Gastrocnemius medialis (tissue), 4 donors: Measurements from ENCODE around the gene KIAA0040. TPM values are rescaled to one million over a fixed set of nuclear protein-coding genes. Genes with fewer than 3 reads are reported as not detected.

ENCODE experiments used
- ATAC-seq, 2 donors: fragments of 150-250 bp; one replicate each; pipeline ENCODE4 v1.9.1; 2016
- DNase-seq, 2 donors: peaks; one replicate each; pipeline ENCODE4 v3.0.0-alpha.2; 2019
- H3K27ac ChIP-seq, 4 donors: fragments of 200-600 bp; sonication (generic); 1 replicate in 1 of 4; 2 replicates in 3 of 4; pipeline ENCODE4 v1.5.1; 2016 to 2018; ENCODE audit warnings: mild to moderate bottlenecking in 2 of 4, moderate library complexity in 1 of 4
- H3K27me3 ChIP-seq, 3 donors: fragments of 200-600 bp; sonication (generic) in 2 of 3; 1 replicate in 1 of 3; 2 replicates in 2 of 3; pipeline versions ENCODE4 v1.5.1 to v1.6.0; 2016 to 2019; ENCODE audit warnings: mild to moderate bottlenecking in 1 of 3, moderate library complexity in 1 of 3
- H3K36me3 ChIP-seq, 2 donors: fragments of 200-600 bp; sonication (generic) in 1 of 2; one replicate each; pipeline ENCODE4 v1.5.1; 2017 to 2018
- H3K4me1 ChIP-seq, 2 donors: fragments of 200-600 bp; sonication (generic) in 1 of 2; one replicate each; pipeline ENCODE4 v1.5.1; 2016 to 2017; ENCODE audit warnings: mild to moderate bottlenecking in 2 of 2
- H3K4me3 ChIP-seq, 4 donors: fragments of 200-600 bp; sonication (generic) in 3 of 4; 1 replicate in 1 of 4; 2 replicates in 3 of 4; pipeline ENCODE4 v1.5.1; 2016 to 2019; ENCODE audit warnings: mild to moderate bottlenecking in 2 of 4
- H3K9me3 ChIP-seq, 3 donors: fragments of 200-600 bp; sonication (generic) in 2 of 3; 1 replicate in 1 of 3; 2 replicates in 2 of 3; pipeline ENCODE4 v1.5.1; 2016 to 2019
- CTCF ChIP-seq, 5 experiments: fragments of 450-650 bp in 3 of 5; fragments of 200-600 bp in 2 of 5; sonication (generic) in 2 of 5; IDR thresholded peaks in 4 of 5; conservative IDR thresholded peaks in 1 of 5; 1 replicate in 4 of 5; 2 replicates in 1 of 5; pipeline ENCODE4 v1.5.1; 2016 to 2019; ENCODE audit warnings: antibody characterized with exemption in 5 of 5, mild to moderate bottlenecking in 3 of 5, moderate library complexity in 3 of 5
- POLR2A ChIP-seq, 2 donors: fragments of 450-650 bp; IDR thresholded peaks; one replicate each; pipeline ENCODE4 v1.6.1; 2017; ENCODE audit warnings: antibody characterized with exemption in 2 of 2, mild to moderate bottlenecking in 2 of 2, moderate library complexity in 2 of 2
- in situ Hi-C, 4 donors: fragments of 200-750 bp; cut with MboI; loops; one replicate each; pipeline versions ENCODE4 v1.15.0 to v1.8.0; 2017; ENCODE audit warnings: low sequenced_read_pairs in 4 of 4
- intact Hi-C: fragments of 100-400 bp; cut with DNase I; formaldehyde crosslinking; loops from one replicate; pipeline ENCODE4 v1.15.1; 2023; ENCODE audit warnings: low total_unique reads
- total RNA-seq, 4 donors: library from RNA; depleted of rRNA; stranded (reverse); fragments of >200 nt; gene quantifications; one replicate each; pipeline versions ENCODE4 v1.1.0 to v1.2.3, GENCODE V29; 2016

KIAA0040 gene
- total RNA-seq, 4 donors from 2014 or later = 17.5 to 33.1 (median 19.5) TPM

GRCh38 chr1:175171036-175171913 lies 21.3 kb downstream of the KIAA0040 start:
- Histone ChIP-seq H3K36me3 (peaks cover 0 to 9% of the 10 kb centered on the region in 2 donors), H3K4me1 (no peaks in the 10 kb centered on the region), H3K27ac (no peak overlapping the region), H3K4me3 (no peak overlapping the region), H3K27me3 (no peaks in the 10 kb centered on the region), H3K9me3 (no peaks in the 10 kb centered on the region)
- intact Hi-C loops (no loop called here), in situ Hi-C loops (loop anchor here in 2 of 4 donors (25.0 kb wide), 1 partner anchor 891 kb away; no protein-coding TSS in a partner anchor)
- no peak for DNase-seq
- no peak for TF ChIP-seq POLR2A (IDR thresholded peaks at IDR 0.05)
- no peak for TF ChIP-seq CTCF (IDR thresholded peaks at IDR 0.05 in 4 of 5, conservative IDR thresholded peaks at IDR 0.05 in 1 of 5)
- no peak for ATAC-seq

GRCh38 chr1:175169286-175170018 lies 23.1 kb downstream of the KIAA0040 start:
- Histone ChIP-seq H3K27ac (no peak overlapping the region), H3K9me3 (no peaks in the 10 kb centered on the region), H3K4me1 (no peaks in the 10 kb centered on the region), H3K36me3 (peaks cover 0 to 18% of the 10 kb centered on the region in 2 donors), H3K27me3 (no peaks in the 10 kb centered on the region), H3K4me3 (no peak overlapping the region)
- in situ Hi-C loops = loop anchor here in 2 of 4 donors (25.0 kb wide), 1 partner anchor 893 kb away; no protein-coding TSS in a partner anchor
- TF ChIP-seq POLR2A (IDR thresholded peaks at IDR 0.05) (no peak), CTCF (IDR thresholded peaks at IDR 0.05 in 4 of 5, conservative IDR thresholded peaks at IDR 0.05 in 1 of 5) (no peak)
- intact Hi-C loops = no loop called here
- ATAC-seq (no peak), DNase-seq (no peak)

- Histone ChIP-seq H3K27ac (no peak overlapping the region), H3K4me3 (no peak overlapping the region), H3K27me3 (no peaks in the 10 kb centered on the region), H3K36me3 (peaks cover 0 to 18% of the 10 kb centered on the region in 2 donors), H3K4me1 (no peaks in the 10 kb centered on the region), H3K9me3 (no peaks in the 10 kb centered on the region)
- intact Hi-C loops (no loop called here), in situ Hi-C loops (loop anchor here in 2 of 4 donors (25.0 kb wide), 1 partner anchor 894 kb away; no protein-coding TSS in a partner anchor)
- ATAC-seq (no peak), DNase-seq (no peak)
- TF ChIP-seq POLR2A (IDR thresholded peaks at IDR 0.05) = no peak
- TF ChIP-seq CTCF (IDR thresholded peaks at IDR 0.05 in 4 of 5, conservative IDR thresholded peaks at IDR 0.05 in 1 of 5) = no peak
These were observed 23.8 kb downstream of the KIAA0040 start for GRCh38 chr1:175168782-175169181.

- in situ Hi-C loops = loop anchor here in 2 of 4 donors (25.0 kb wide), 1 partner anchor 894 kb away; no protein-coding TSS in a partner anchor
- Histone ChIP-seq H3K4me1 (no peaks in the 10 kb centered on the region), H3K36me3 (peaks cover 0 to 18% of the 10 kb centered on the region in 2 donors), H3K27ac (no peak overlapping the region), H3K4me3 (no peak overlapping the region), H3K27me3 (no peaks in the 10 kb centered on the region), H3K9me3 (no peaks in the 10 kb centered on the region)
- intact Hi-C loops = no loop called here
- TF ChIP-seq CTCF (IDR thresholded peaks at IDR 0.05 in 4 of 5, conservative IDR thresholded peaks at IDR 0.05 in 1 of 5) = no peak
- no peak for TF ChIP-seq POLR2A (IDR thresholded peaks at IDR 0.05)
- no peak for DNase-seq
- no peak for ATAC-seq
These were observed 24.7 kb downstream of the KIAA0040 start for GRCh38 chr1:175167861-175168260.
